GM18951 (cell line): Measurements from ENCODE around the gene VSIG10L.

Experiments
- POLR2A ChIP-seq: IDR thresholded peaks from 4 replicates; pipeline ENCODE4 v1.6.1; 2011; ENCODE audit warnings: mild to moderate bottlenecking; ENCODE audit not compliant: insufficient read length, insufficient read depth; ENCODE audit errors: extremely low read depth
- in situ Hi-C: fragments of 300-500 bp; cut with MboI; formaldehyde crosslinking; loops from one replicate; pipeline ENCODE4 v1.12.0; 2022; ENCODE audit warnings: low sequenced_read_pairs, mixed read lengths, inconsistent platforms; ENCODE audit not compliant: unreplicated experiment

VSIG10L gene

DNA sequence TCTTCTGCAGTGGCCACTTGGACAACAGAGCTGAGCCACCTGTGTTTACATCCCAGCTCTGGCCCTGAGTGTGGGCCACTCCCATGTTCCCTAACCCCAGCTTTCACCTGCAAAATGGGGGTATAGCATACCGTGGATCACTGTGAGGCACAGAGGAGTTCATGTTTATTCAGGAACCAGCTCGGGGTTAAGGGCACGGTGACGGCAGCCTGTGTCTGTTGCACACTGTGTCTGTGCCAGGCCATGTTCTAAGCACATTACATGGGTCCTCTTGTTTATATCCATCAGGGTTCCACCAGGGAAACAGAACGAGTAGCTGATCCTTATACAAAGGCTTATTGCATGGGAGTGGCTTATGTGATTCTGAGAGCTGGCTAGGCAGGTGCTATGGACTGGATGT, 44.5 kb downstream of the VSIG10L start:
- in situ Hi-C loops: no loop called here
- no peak for TF ChIP-seq POLR2A

DNA sequence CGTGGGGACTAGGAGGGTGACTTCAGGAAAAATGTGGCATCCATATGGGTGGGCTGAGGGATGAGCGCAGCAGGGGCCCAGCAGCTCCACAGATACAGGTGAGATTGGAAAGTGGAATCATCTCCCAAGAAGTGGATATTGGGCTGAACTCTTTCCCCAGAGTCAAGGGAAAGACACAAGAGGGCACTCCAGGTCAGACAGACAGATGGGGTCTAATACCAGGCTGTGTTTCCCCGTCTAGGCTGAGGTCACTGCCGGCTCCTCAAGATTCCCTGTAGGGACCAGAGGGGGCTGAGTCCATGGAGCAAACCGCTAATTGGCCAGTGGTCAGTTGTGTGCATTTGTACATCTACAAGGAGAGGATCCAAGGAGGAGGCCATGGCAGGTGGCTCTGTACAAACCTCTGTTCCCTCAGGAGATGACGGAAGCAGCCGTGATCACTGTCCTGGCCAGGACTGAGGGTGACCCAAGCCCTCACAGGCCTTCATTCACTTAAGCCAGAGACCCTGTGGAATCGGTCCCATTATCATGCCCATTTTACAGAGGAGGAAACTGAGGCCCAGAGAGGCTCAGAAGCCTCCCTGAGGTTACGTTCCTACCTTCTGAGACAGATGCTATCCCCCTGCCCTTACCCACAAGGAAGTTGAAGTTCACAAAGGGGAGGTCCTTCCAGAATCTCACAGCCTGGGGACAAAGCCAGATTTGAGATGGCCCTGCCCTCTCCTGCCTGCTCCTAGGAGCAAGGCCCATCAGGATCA, 45.4 kb downstream of the VSIG10L start:
- in situ Hi-C loops: no loop called here
- TF ChIP-seq POLR2A: no peak

DNA sequence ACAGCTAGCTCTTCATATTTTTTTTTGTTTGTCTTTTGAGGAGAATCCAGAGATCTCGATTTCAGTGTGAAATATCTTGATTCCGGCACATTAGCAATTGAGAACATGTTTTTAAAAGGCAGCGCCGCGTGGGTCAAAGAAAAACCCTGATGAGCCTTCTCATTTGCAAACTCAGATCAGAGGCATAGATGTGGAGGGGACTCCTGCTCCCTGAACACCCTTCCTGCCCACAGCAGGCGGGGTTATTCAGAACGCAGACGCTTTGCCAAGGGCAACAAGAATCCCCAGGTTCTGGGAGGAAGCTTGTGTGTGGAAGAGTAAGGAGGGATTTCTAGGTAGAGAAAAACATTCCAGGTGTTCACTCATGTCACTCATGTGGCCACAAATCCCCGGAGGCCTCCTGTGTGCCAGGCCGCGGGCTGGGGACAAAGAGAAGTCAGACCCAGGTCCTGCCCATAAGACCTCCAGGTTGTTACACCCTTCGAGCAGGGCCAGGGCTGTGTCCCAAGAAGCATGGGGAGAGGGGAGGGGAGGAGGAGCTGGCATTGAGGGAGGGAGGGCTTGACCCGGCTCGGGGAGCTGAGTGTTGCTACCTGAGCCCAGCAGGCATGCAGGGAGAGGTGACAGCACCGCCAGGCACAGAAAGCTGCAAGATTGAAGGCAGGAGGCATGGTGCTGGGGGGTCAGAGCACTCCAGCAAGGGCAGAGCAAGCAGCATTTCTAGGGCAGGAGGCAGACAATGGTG, 46.4 kb downstream of the VSIG10L start:
- in situ Hi-C loops: no loop called here
- no peak for TF ChIP-seq POLR2A

DNA sequence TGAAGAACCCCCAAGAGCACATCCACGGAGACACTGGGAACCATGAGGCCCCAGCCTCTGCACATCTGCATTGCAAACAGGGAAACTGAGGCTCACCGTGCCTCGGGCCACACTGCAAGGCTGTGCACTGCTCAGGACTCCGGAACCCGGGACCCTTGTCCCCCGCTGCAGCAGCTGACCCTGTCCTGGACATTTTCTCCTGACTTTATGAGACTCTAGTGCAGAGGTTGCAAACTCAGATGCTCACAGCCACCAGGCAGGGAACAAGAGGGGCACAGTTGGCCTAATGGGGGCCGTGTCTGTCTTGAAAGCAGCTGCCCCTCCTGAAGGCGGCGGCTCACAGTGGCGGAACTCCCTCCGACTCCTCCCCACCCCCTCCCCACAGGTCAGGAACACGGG, 47.0 kb downstream of the VSIG10L start:
- no peak for TF ChIP-seq POLR2A
- in situ Hi-C loops: no loop called here

DNA sequence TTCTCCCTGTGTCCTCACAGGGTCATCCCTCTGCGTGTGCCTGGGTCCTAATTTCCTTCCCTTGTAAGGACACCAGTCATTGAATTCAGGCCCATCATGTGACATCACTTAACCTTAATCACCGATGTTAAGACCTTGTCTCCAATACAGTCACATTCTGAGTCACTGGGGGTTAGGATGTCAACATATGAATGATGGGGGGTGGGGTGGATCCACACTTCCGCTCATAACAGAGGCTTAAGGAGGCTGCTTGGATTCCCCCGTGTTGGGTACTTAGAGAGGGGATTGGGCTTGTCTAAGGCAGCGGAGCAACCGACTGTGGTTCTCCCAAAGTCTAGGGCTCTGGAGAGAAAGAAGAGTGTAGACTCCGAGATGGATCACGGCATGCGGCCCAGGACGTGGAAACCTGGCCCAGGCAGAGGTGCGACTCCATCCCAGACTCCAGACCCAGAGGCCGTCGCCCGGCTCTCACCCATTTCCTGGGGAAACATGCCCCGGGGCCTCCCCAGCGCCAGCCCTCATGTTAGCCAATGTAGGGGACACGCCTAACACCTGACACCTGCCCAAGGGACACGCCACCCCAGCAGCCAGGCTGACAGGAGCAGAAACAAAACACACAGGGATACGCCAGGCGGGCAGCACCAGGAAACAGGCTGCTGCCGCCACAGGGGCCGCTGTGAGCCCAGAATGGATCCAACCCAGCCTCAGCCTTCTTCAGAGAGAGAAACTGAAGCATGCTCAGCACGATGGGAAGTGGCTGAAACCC, 47.5 kb downstream of the VSIG10L start:
- no peak for TF ChIP-seq POLR2A
- in situ Hi-C loops: no loop called here

DNA sequence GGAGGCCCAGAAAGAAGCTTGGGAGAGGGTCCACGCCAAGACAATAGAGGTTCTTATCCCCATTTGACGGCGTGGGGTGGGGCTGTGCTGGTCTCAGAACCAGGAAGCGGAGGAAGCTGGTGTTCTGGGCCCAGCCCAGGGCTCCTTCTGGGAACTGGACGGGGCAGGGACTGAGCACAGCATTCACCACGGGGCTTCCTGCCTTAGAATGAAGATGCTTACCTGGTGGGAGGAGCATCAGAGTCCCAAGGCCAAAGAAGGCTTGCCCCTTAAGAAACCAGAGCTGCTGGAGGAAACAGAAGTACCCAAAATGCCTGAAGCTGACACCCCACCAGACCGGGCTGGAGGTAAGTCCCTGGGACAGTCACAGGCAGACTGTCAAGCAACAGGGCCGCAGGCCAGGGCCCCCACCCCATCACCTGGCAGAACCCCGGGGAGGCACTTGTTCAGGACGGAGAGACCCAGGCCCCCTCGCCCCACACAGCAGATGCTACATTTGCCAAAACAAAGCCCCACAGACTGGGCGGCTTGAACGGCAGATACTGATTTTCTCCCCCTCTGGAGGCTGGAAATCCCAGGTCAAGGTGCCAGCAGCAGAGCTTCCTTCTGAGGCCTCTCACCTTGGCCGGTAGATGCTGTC, 48.2 kb downstream of the VSIG10L start:
- no peak for TF ChIP-seq POLR2A
- in situ Hi-C loops: no loop called here

DNA sequence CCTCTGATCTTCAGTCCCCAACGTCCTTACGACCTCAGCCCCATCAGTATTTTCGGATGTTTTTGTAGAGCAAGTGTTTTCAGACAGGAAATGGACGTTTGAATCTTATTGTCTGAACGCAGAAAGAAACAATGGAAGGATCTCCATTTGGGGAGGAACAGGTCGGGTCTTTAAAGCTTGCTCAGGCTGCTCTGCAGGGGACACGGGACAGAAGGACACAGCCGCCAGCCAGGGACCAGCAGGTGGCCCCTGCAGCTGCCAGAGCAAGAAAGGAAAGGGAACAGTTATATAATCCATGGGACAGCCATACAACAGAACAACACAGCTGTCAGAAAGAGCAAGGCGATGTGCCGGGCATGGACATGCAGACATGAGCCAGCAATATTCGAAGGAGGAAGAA, 49.0 kb downstream of the VSIG10L start:
- in situ Hi-C loops: no loop called here
- TF ChIP-seq POLR2A: no peak

DNA sequence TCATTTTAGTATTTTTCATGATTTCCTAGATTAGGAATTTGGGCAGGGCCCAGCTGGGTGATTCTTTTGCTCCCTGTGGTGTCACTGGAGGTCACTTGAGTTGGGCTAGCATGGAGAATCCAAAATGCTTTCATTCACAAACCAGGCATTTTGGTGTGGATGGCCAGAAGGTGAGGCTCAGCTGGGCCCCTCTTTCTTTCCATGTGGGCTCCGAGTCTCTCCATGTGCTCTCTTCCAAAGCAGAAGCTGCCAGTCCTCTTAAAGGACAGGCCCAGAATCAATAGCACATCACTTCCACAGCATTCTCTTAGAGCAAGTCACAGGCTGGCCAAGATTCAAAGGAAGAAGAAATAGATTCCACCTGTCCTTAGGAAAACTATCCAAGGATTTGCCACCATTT, 52.3 kb downstream of the VSIG10L start:
- in situ Hi-C loops: no loop called here
- TF ChIP-seq POLR2A: no peak

DNA sequence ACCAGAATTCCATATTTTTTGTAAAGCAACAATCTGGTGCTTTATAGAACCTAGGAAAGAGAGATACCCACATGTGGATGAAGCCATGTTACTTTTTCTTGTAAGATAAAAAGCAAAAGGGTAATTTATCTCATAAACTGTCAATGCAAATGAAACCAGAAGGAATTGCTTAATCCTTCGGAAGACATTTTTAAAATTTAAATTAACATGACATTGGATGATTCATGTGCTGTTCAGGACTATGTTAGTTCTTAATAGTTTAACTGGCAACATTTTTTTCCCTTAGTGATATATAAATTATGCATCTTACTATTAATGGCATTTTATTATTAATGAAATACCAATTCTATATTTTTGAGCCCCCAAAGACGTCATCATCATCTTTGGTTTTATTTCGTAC, 56.3 kb downstream of the VSIG10L start:
- no peak for TF ChIP-seq POLR2A

DNA sequence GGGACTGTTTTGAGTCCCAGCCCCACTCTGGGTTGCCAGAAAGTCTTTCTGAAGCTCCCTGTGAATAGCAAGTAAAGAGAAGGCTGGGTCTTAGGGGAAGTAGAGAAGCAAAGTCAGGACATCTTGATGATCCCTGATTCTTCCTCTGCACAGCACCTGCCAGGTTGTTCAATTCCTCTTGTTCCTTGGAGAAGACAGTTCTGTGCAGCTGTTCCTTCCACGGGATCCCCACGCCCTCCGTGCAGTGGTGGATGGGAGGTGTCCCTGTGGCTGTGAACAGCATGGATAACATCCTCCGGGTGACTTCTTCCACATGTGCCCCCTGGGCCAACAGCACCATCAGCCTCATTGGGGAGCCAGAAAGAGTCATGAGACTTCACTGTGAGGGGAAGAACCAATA, 59.6 kb downstream of the VSIG10L start:
- in situ Hi-C loops: no loop called here
- no peak for TF ChIP-seq POLR2A

More for the DNA sequence above, 56.3 kb downstream of the VSIG10L start:
- in situ Hi-C loops: no loop called here
